Measurements from ENCODE around the gene MED13.

Gene MED13, protein sequence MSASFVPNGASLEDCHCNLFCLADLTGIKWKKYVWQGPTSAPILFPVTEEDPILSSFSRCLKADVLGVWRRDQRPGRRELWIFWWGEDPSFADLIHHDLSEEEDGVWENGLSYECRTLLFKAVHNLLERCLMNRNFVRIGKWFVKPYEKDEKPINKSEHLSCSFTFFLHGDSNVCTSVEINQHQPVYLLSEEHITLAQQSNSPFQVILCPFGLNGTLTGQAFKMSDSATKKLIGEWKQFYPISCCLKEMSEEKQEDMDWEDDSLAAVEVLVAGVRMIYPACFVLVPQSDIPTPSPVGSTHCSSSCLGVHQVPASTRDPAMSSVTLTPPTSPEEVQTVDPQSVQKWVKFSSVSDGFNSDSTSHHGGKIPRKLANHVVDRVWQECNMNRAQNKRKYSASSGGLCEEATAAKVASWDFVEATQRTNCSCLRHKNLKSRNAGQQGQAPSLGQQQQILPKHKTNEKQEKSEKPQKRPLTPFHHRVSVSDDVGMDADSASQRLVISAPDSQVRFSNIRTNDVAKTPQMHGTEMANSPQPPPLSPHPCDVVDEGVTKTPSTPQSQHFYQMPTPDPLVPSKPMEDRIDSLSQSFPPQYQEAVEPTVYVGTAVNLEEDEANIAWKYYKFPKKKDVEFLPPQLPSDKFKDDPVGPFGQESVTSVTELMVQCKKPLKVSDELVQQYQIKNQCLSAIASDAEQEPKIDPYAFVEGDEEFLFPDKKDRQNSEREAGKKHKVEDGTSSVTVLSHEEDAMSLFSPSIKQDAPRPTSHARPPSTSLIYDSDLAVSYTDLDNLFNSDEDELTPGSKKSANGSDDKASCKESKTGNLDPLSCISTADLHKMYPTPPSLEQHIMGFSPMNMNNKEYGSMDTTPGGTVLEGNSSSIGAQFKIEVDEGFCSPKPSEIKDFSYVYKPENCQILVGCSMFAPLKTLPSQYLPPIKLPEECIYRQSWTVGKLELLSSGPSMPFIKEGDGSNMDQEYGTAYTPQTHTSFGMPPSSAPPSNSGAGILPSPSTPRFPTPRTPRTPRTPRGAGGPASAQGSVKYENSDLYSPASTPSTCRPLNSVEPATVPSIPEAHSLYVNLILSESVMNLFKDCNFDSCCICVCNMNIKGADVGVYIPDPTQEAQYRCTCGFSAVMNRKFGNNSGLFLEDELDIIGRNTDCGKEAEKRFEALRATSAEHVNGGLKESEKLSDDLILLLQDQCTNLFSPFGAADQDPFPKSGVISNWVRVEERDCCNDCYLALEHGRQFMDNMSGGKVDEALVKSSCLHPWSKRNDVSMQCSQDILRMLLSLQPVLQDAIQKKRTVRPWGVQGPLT (N-terminal part only)

DNA sequence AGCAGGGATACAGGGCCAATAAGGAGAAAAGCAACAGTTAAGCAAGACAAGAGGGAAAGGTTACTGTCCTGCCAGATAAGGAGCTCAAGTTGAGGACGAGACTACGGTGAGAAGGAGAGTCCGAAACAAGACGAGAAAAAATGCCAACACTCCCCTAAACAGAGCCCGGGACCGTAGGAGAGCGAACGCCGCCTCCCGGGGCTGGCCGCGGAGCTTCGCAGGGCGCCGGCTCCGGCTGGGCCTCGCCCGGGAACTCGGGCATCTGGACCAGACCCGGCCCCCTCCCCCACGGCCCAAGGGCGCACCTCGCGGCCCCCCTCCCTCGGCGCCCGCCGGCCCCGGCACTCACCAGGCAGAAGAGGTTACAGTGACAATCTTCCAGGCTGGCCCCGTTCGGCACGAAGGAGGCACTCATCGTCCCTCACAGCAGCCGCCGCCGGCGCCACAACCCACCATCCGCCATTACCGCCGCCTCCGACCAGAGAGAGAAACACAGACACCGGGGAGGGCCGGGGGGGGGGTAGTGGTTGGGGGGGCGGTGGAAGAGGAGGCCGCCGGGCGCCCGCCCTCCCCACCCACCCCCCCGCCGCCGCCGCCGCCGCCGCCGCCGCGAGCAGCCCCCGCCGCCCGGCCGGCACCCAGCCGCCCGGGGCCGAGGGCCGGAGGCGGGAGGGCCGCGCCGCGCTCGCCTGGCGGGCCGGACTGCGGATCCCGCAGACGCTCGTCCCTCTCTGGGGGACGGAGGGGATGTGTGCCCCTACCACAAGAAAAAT is at the start of gene MED13:
MED13 (minus strand) TSS at position 488 of the 773 bp plus-strand sequence; CDS start at position 415, 73 bp downstream.
- H3K4me3 ChIP-seq = peak within 1 kb of the TSS; percentile 74 to 99 (median 89)
- H3K27ac ChIP-seq = peak within 1 kb of the TSS; percentile 73 to 100 (median 99)

- H3K27ac ChIP-seq = no peak overlapping the region
- H3K4me3 ChIP-seq = no peak overlapping the region
Measured at GRCh38 chr17:62112229-62112628, 47.2 kb upstream of the MED13 start.

DNA sequence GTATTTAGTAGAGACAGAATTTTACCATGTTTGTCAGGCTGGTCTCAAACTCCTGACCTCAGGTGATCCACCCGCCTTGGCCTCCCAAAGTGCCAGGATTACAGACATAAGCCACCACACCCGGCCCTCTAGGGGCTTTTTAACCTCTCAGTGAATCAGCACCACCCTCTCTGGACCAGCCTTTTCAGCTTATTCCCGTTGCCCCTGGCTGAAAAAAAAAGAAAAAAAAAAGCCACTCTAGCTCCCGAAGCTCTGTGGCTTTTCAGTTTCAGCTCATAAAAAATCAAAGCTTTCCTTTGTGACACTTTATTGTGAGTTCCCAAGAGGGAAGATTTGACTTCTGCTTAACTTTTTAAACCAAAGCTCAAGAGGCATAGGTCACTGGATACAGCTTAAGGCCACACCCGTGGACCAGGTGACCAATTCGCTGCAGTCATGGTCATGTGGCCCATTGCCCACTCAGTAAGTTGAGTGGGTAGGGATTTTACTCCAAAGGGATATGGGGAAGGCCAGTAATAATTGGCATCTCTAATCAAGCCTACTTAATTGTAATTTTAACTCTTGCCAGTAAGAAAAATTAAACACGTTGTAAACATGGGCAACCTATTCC is 46.6 kb upstream of the MED13 start:
- H3K4me3 ChIP-seq = no peak overlapping the region
- no peak overlapping the region for H3K27ac ChIP-seq

GRCh38 chr17:62110923-62111484 is 45.9 kb upstream of the MED13 start:
- no peak overlapping the region for H3K27ac ChIP-seq
- H3K4me3 ChIP-seq = no peak overlapping the region

GRCh38 chr17:62109924-62110323 is 44.8 kb upstream of the MED13 start:
- Histone ChIP-seq H3K27ac (no peak overlapping the region), H3K4me3 (no peak overlapping the region)

DNA sequence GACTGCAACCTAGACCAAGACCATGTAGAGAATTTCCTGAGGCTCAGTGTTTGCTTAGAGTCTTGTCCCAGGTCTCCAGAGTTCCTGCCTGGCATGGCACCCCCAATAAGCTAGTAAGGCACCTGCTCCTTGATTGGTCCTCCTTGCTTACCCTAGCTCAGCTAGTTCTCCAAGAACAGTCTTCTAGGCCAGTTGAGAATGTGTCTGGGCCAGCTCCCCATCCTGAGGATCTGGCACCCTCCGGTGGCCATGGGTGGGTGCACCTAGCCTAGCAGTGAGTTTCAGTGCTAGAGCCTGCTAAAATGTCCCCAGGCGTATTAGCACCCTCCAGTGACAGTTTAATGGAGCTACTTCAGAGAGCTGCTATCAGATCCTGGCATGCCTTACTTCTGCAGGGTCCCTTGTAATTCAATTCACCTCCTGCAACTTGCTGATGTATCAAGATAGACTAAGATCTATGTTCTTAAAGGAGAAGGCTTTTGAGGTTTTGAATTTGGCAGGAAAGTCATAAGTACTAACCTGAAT is 44.4 kb upstream of the MED13 start:
- Histone ChIP-seq H3K27ac (no peak overlapping the region), H3K4me3 (no peak overlapping the region)

DNA sequence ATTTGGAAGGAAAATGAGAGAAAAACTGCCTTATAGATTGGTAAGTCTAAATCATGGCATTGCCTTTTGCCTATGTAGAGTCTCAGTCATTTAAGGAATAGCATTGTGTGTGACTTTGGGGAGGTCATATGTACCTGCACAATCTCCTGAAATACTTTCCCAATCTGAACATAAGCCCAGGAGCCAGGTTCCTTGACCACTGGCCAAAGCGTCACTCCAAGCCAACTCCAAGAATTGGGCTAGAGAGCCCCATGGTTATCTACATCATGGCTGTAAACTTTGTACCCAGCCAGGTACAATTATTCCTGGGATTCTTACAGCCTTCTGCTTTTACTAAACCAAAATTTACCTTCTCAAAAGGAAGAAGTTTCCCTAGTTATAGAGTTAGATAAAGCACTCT is 40.8 kb upstream of the MED13 start:
- Histone ChIP-seq H3K4me3 (no peak overlapping the region), H3K27ac (no peak overlapping the region)

DNA sequence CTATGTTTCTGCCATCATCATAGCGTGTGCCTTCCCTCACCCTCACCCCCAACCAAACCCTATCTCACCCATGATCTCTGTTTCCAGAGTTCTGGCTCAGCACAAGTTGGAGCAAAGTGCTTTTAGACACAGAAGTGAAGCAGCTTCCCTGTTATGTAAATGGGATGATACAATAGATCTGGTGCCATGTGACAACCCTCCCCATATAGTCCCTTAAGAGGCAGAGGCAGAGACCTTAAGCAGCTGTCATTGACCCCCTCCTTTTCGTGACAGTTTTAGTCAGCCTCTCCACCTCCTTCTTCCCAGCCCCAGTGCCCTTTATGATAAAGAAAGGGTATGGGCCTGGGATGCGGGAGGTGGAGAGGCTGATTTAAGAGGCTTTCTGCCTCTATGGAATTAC is 40.3 kb upstream of the MED13 start:
- no peak overlapping the region for H3K27ac ChIP-seq
- H3K4me3 ChIP-seq = no peak overlapping the region

GRCh38 chr17:62101515-62101914 is 36.4 kb upstream of the MED13 start:
- no peak overlapping the region for H3K27ac ChIP-seq
- no peak overlapping the region for H3K4me3 ChIP-seq

DNA sequence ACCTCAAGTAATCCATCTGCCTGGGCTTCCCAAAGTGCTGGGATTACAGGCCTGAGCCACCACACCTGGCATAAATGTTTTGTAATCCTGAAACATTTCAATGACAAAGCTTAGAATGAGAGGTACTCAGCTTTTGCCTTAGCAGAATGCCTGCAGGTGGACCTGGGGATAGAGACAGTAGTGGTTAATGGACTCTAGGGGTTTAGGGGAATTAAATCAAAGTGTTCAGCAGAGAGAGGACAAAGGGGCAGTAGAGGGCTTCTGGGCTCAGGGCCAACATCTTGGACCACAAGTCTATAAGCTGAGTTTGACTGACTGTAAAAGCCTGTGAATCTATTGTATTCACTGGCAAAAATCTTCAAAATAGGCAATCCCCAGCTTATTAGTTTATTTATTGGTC is 36.0 kb upstream of the MED13 start:
- H3K27ac ChIP-seq = no peak overlapping the region

DNA sequence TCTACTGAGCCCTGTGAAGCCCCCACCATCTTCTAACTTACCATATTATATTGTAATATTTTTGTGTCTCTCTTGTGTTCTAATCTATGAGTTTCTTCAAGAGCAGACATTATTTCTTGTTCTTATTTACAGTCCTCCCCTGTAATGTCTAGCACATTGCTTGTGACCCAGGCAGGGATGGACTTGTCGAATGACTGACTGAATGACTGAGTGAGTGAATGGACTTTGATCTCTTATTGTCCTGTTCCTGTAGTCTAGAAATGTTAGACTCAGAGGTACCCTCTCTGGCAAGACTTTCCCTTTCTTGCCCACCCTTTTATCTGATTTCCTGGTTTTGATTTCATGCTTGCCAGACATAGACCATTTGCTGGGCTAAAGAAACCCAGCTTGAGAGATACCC is 35.0 kb upstream of the MED13 start:
- no peak overlapping the region for H3K4me3 ChIP-seq
- no peak overlapping the region for H3K27ac ChIP-seq

More for the DNA sequence above, 36.0 kb upstream of the MED13 start:
- no peak overlapping the region for H3K4me3 ChIP-seq

DNA sequence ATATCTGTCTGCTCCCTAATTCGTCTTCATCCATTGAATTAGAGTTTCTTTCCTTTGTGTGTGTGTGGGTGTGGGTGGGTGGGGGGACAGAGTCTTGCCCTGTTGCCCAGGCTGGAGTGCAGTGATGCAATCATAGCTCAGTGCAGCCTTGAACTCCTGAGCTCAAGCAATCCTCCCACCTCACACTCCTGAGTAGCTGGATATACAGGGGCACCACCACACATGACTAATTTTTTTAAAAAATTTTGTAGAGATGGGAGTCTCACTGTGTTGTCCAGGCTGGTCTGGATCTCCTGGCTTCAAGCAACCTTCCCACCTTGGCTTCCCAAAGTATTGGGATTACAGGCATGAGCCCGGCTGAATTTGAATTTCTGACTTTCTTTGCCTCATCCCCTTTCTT is 34.5 kb upstream of the MED13 start:
- Histone ChIP-seq H3K4me3 (no peak overlapping the region), H3K27ac (no peak overlapping the region)

- Histone ChIP-seq H3K27ac (no peak overlapping the region), H3K4me3 (no peak overlapping the region)
Measured at GRCh38 chr17:62098623-62099231, 33.6 kb upstream of the MED13 start.

- H3K4me3 ChIP-seq = no peak overlapping the region
- H3K27ac ChIP-seq = peak overlapping the region in 2 of 21 experiments; percentile 6 to 21
Measured at GRCh38 chr17:62096401-62096670, 31.3 kb upstream of the MED13 start.

GRCh38 chr17:62094175-62094574 is 29.1 kb upstream of the MED13 start:
- no peak overlapping the region for H3K27ac ChIP-seq
- H3K4me3 ChIP-seq = no peak overlapping the region

DNA sequence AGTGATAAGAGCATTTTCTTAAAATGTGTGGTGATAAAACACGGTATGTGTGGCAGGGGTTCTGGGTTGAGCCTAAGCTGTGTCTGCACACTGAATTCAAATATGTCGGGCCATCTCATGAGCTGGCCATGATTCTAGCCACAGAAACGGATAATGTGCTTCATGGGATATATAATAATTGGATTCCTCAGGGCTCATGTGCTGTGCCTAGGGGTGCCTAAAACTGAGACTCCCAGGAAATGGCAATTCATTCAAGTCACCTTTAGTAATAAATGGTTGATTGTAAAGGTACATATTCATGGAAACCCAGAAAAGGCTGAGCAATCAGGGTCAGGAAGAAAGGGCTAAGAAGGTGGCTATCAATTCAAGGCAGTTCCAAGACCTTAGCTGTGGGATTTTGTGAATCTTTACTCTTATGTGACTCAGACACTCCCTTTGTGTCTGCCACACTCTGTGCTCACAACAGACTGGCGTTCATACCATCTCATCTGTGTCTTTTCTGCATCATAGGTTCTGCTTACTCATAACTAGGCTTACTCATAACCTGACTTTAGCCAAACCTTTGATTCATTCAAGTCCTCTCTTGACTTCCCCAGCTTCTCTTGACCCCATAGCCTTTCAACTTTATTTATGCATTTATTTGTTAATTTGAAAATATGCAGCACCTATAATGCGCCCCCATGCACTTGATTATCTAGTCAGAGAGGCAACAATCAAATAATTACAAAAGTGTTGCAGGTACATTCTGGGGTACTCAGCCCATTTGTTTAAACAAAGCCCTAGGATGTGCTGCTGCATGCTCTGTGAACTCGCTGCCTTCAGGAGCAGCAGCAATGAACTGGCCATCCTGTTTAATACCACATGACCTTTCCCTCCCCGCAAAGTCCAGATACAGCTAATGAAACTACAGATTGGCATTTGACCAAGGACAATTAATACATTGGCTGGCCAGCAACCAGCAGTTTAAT is 28.4 kb upstream of the MED13 start:
- Histone ChIP-seq H3K4me3 (no peak overlapping the region), H3K27ac (peak overlapping the region in 1 of 21 experiments; percentile 36)

GRCh38 chr17:62092784-62093183 is 27.7 kb upstream of the MED13 start:
- H3K27ac ChIP-seq = peak overlapping the region in 1 of 21 experiments; percentile 36
- no peak overlapping the region for H3K4me3 ChIP-seq

Measured in skin epidermis (tissue), 12 donors.